Tibial nerve (tissue), 4 donors: ENCODE results near the gene BCR.

Experiments used
- EP300 ChIP-seq, 2 donors: sonication (generic); formaldehyde crosslinking; IDR thresholded peaks; one replicate each; pipeline ENCODE4 v1.6.1; 2017; ENCODE audit warnings: antibody characterized with exemption in 2 of 2, mild to moderate bottlenecking in 1 of 2
- POLR2A ChIP-seq, 2 donors: fragments of 450-650 bp; IDR thresholded peaks; one replicate each; pipeline ENCODE4 v1.6.1; 2017; ENCODE audit warnings: antibody characterized with exemption in 2 of 2, mild to moderate bottlenecking in 2 of 2, moderate library complexity in 2 of 2
- TF ChIP-seq, protein P1 (sequence below), 5 experiments: fragments of 200-600 bp in 3 of 5; fragments of 450-650 bp in 2 of 5; sonication (generic) in 3 of 5; IDR thresholded peaks; one replicate each; pipeline ENCODE4 v1.5.1; 2016 to 2019; ENCODE audit warnings: antibody characterized with exemption in 5 of 5, mild to moderate bottlenecking in 3 of 5, moderate library complexity in 2 of 5

DNA sequence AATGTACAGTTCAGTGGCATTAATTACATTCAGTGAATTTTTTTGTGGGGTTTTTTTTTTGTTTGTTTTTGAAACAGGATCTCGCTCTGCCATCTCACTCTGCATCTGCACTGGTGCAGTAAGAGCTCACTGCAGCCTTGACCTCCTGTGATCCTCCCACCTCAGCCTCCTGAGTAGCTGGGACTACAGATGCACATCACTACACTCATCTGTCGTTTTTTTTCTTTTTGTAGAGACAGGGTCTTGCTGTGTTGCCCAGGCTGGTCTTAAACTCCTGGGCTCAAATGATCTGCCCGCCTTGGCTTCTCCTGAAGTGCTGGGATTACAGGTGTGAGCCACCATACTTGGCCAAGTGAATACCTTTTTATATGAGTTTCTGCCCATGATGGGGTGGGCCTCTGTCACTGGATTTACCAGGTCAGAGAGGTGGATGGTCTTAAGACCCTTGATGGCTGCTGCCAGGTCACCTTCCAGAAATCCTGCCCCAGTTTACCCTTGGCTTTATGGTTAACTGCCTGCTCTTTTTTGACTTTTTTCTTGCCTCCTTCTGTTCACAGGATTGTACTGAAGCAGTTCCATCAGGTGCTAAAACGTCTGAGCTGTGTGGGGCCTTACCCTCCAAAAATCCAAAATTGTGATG, 22.6 kb downstream of the BCR start:
- TF ChIP-seq, protein P1, sequence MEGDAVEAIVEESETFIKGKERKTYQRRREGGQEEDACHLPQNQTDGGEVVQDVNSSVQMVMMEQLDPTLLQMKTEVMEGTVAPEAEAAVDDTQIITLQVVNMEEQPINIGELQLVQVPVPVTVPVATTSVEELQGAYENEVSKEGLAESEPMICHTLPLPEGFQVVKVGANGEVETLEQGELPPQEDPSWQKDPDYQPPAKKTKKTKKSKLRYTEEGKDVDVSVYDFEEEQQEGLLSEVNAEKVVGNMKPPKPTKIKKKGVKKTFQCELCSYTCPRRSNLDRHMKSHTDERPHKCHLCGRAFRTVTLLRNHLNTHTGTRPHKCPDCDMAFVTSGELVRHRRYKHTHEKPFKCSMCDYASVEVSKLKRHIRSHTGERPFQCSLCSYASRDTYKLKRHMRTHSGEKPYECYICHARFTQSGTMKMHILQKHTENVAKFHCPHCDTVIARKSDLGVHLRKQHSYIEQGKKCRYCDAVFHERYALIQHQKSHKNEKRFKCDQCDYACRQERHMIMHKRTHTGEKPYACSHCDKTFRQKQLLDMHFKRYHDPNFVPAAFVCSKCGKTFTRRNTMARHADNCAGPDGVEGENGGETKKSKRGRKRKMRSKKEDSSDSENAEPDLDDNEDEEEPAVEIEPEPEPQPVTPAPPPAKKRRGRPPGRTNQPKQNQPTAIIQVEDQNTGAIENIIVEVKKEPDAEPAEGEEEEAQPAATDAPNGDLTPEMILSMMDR (IDR thresholded peaks at IDR 0.05): no peak
- no peak for TF ChIP-seq POLR2A (IDR thresholded peaks at IDR 0.05)
- no peak for TF ChIP-seq EP300 (IDR thresholded peaks at IDR 0.05)
